Choroid plexus epithelial cell (primary cell): Measurements from ENCODE around the gene DDB1.

Source experiments
- DNase-seq: peaks from one replicate; pipeline ENCODE4 v3.0.0-alpha.2; 2010; ENCODE audit warnings: low read depth
- H3K4me3 ChIP-seq: 2 replicates; pipeline ENCODE4 v1.5.1; 2011; ENCODE audit warnings: low read depth, mild to moderate bottlenecking, control low read depth, low read length, moderate library complexity
- CTCF ChIP-seq: conservative IDR thresholded peaks from 2 replicates; pipeline ENCODE4 v1.5.1; 2011; ENCODE audit warnings: low read depth, mild to moderate bottlenecking, control low read depth, inconsistent platforms, low read length, moderate library complexity

Gene DDB1

GRCh38 chr11:61370349-61371005 is 37.6 kb upstream of the DDB1 start:
- no peak overlapping the region for H3K4me3 ChIP-seq
- TF ChIP-seq CTCF = no peak
- peak; percentile 46 for DNase-seq

DNA sequence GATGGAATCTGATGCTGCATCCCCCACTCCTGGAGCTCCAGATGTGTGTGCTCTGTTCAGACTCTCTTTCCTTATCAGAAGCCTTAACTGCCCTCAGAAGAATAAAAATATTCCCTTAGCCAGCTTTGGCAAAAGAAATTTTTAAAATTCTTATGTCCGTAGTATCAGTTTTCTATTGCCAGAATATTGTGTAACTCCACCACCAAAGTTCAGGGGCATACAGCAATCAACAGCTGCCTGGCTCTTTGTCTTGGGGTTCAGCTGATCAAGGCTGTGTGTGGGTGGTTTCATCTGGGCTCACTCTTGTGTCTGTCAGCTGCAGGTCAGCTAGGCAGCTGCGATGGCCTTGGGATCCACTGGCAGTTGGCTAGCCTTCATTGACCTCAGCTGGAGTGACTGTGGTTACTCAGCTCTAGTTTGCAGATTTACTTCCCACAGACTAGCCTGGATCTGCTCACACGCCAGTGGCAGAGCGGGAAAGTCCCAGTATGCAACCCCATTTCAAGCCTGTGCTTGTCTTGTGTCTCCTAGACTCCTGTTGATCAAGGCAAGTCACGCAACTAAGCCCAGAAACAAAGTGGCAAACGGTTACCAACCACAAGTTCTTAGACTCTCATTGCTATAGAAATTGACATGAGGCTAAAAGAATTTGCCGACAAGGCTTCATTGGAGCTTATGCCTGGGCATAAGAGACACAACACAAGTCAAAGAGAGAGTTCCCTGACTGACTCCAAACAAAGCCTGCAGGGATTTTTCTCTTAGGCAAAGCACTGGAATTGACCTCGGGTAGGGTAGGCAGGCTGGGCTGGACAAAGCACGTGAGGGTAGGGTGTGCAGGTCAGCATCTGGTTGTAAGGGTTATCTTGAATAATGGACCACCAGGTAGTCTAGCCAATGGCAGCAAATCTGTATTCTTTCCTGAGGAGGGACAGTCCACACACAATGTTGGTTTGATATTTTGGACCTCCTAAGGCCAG is 36.8 kb upstream of the DDB1 start:
- no peak overlapping the region for H3K4me3 ChIP-seq
- no peak for TF ChIP-seq CTCF
- DNase-seq = peak; percentile 96

- no peak for TF ChIP-seq CTCF
- no peak overlapping the region for H3K4me3 ChIP-seq
- no peak for DNase-seq
These were observed 35.7 kb upstream of the DDB1 start for GRCh38 chr11:61368646-61369045.

DNA sequence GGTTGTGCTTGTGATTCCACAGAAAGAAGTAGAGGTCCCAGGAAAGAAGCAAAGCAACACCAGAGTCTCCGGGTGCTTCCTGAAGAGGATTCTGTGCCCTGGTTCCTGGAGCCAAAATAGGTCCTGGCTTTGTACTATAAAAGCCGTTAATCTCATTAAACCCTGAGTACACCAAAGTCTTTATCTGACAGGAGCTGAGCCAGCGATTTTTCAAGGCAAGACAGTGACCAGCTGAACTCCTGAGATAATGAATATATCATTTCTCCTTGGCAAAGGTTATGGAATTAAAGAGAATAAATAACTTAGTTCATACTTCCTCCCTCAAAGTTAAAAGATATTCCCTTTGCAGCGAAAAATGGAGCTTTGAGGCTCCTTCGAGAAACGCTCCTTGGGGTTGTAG is 34.5 kb upstream of the DDB1 start:
- no peak for DNase-seq
- H3K4me3 ChIP-seq = no peak overlapping the region
- no peak for TF ChIP-seq CTCF

GRCh38 chr11:61364012-61364675 is 31.2 kb upstream of the DDB1 start:
- TF ChIP-seq CTCF = no peak
- H3K4me3 ChIP-seq = no peak overlapping the region
- no peak for DNase-seq

GRCh38 chr11:61362542-61362875 is 29.6 kb upstream of the DDB1 start:
- peak; percentile 77 for DNase-seq
- no peak for TF ChIP-seq CTCF
- peak overlapping the region; percentile 72 for H3K4me3 ChIP-seq
